KMS-11 (cell line): Measurements from ENCODE around the gene TMEM185B.
A peak's percentile ranks its signal among the peaks of the same experiment; 100 is the strongest.

Experiments
- H2AFZ ChIP-seq: fragments of 200-600 bp; sonication (generic); 2 replicates; pipeline ENCODE4 v1.6.1; 2016; ENCODE audit warnings: antibody characterized with exemption, mixed run types, low read depth
- H3K27ac ChIP-seq: fragments of 200-600 bp; sonication (generic); 2 replicates; pipeline ENCODE4 v1.6.1; 2016; ENCODE audit warnings: mild to moderate bottlenecking, mixed run types
- H3K27me3 ChIP-seq: fragments of 200-600 bp; sonication (generic); 2 replicates; pipeline ENCODE4 v1.6.1; 2017; ENCODE audit warnings: mild to moderate bottlenecking, low read depth, mixed run types, moderate library complexity; ENCODE audit not compliant: insufficient read depth
- H3K36me3 ChIP-seq: fragments of 200-600 bp; sonication (generic); 2 replicates; pipeline ENCODE4 v1.6.1; 2017; ENCODE audit warnings: mild to moderate bottlenecking, mixed run types; ENCODE audit not compliant: insufficient read depth
- H3K4me1 ChIP-seq: fragments of 200-600 bp; sonication (generic); 2 replicates; pipeline ENCODE4 v1.6.1; 2016; ENCODE audit warnings: mild to moderate bottlenecking, low read depth, mixed run types; ENCODE audit not compliant: poor library complexity, severe bottlenecking
- H3K4me2 ChIP-seq: fragments of 200-600 bp; sonication (generic); 2 replicates; pipeline ENCODE4 v1.7.0; 2016; ENCODE audit warnings: mild to moderate bottlenecking, mixed run types
- H3K4me3 ChIP-seq: fragments of 200-600 bp; sonication (generic); IDR thresholded peaks from 2 replicates; pipeline ENCODE4 v1.6.1; 2017; ENCODE audit warnings: low read depth, low read length, mixed read lengths; ENCODE audit not compliant: insufficient read depth
- H3K79me2 ChIP-seq: fragments of 200-600 bp; sonication (generic); 2 replicates; pipeline ENCODE4 v1.6.1; 2016; ENCODE audit warnings: low read depth, mixed run types; ENCODE audit not compliant: insufficient read depth
- H3K9ac ChIP-seq: fragments of 200-600 bp; sonication (generic); 2 replicates; pipeline ENCODE4 v1.6.1; 2016; ENCODE audit warnings: mild to moderate bottlenecking, mixed run types
- H4K20me1 ChIP-seq: fragments of 200-600 bp; sonication (generic); 2 replicates; pipeline ENCODE4 v1.6.1; 2016; ENCODE audit warnings: mild to moderate bottlenecking, mixed run types; ENCODE audit not compliant: insufficient read depth
- CTCF ChIP-seq: fragments of 200-600 bp; sonication (generic); conservative IDR thresholded peaks from 2 replicates; pipeline ENCODE4 v1.6.1; 2017; ENCODE audit warnings: low read depth, mild to moderate bottlenecking, antibody characterized with exemption, low read length, moderate library complexity, mixed read lengths

The TMEM185B gene

GRCh38 chr2:120267348-120267747 lies 44.1 kb upstream of the TMEM185B start:
- Histone ChIP-seq H3K79me2 (no peaks in the 10 kb centered on the region), H4K20me1 (no peaks in the 10 kb centered on the region), H3K4me2 (no peak overlapping the region), H3K36me3 (no peaks in the 10 kb centered on the region), H3K27ac (no peak overlapping the region), H3K4me1 (peaks cover 5% of the 10 kb centered on the region), H3K4me3 (no peak overlapping the region), H2AFZ (no peak overlapping the region), H3K9ac (no peak overlapping the region), H3K27me3 (no peaks in the 10 kb centered on the region)
- no peak for TF ChIP-seq CTCF

- Histone ChIP-seq H4K20me1 (no peaks in the 10 kb centered on the region), H3K4me3 (no peak overlapping the region), H3K4me1 (peaks cover 24% of the 10 kb centered on the region), H3K9ac (no peak overlapping the region), H3K79me2 (no peaks in the 10 kb centered on the region), H3K36me3 (no peaks in the 10 kb centered on the region), H2AFZ (no peak overlapping the region), H3K27me3 (no peaks in the 10 kb centered on the region), H3K4me2 (no peak overlapping the region), H3K27ac (no peak overlapping the region)
- TF ChIP-seq CTCF, result no peak
Measured at GRCh38 chr2:120265006-120265405, 41.8 kb upstream of the TMEM185B start.

- Histone ChIP-seq H3K9ac (no peak overlapping the region), H4K20me1 (no peaks in the 10 kb centered on the region), H3K27me3 (no peaks in the 10 kb centered on the region)
Measured at GRCh38 chr2:120262761-120263428, 39.7 kb upstream of the TMEM185B start.

GRCh38 chr2:120262150-120262549 lies 39.0 kb upstream of the TMEM185B start:
- Histone ChIP-seq H3K27ac (no peak overlapping the region), H3K4me2 (peak overlapping the region; percentile 48; the same call in 1 of the 2 replicates)

More at GRCh38 chr2:120262761-120263428, 39.7 kb upstream of the TMEM185B start:
- Histone ChIP-seq H2AFZ (no peak overlapping the region), H3K27ac (no peak overlapping the region), H3K36me3 (no peaks in the 10 kb centered on the region), H3K4me3 (no peak overlapping the region), H3K4me1 (peaks cover 24% of the 10 kb centered on the region), H3K4me2 (no peak overlapping the region), H3K79me2 (no peaks in the 10 kb centered on the region)
- TF ChIP-seq CTCF, result no peak

More at GRCh38 chr2:120262150-120262549, 39.0 kb upstream of the TMEM185B start:
- H3K4me3 ChIP-seq, result no peak overlapping the region
- H4K20me1 ChIP-seq, result no peaks in the 10 kb centered on the region
- H3K4me1 ChIP-seq, result peaks cover 32% of the 10 kb centered on the region
- no peaks in the 10 kb centered on the region for H3K27me3 ChIP-seq
- H2AFZ ChIP-seq, result no peak overlapping the region
- 0 out of 2 replicates have a peak, but pooled peaks cover 4% of the 10 kb centered on the region for H3K79me2 ChIP-seq
- H3K9ac ChIP-seq, result no peak overlapping the region
- TF ChIP-seq CTCF, result no peak
- no peaks in the 10 kb centered on the region for H3K36me3 ChIP-seq
